PC-3 (cell line): Measurements from ENCODE around the gene FLNA. TPM values are rescaled to one million over a fixed set of nuclear protein-coding genes. Genes with fewer than 3 reads are reported as not detected.

ENCODE experiments used
- ATAC-seq: fragments of 200-7000 bp; cut with Tn5 transposase; 2 replicates; pipeline ENCODE4 v1.9.1; 2020; ENCODE audit warnings: mild to moderate bottlenecking, moderate library complexity
- BruUV-seq: library from RNA; stranded (reverse); fragments of 400-500 nt; replicated peaks from 2 replicates; lab custom pipeline; 2021; lab: Mats Ljungman, UMichigan
- CTCF ChIA-PET: fragments of 300-600 bp; sonication (Branson Sonifier 250); formaldehyde crosslinking; loops from one replicate; lab custom pipeline; 2022; ENCODE audit warnings: antibody characterized with exemption; lab: Charles Lee
- POLR2A ChIA-PET: fragments of 300-600 bp; sonication (Branson Sonifier 250); formaldehyde crosslinking; loops from one replicate; lab custom pipeline; 2022; ENCODE audit warnings: antibody characterized with exemption; ENCODE audit not compliant: unreplicated experiment; lab: Charles Lee
- DNase-seq: peaks from one replicate; pipeline ENCODE4 v3.0.0-alpha.2; 2015
- H2AFZ ChIP-seq: fragments of 300-600 bp; sonication (generic); 2 replicates; pipeline ENCODE4 v1.6.0; 2016; ENCODE audit warnings: antibody characterized with exemption, low read length
- H3F3A ChIP-seq: fragments of 300-600 bp; sonication (generic); one replicate; pipeline ENCODE4 v1.6.0; 2017; ENCODE audit warnings: antibody characterized with exemption, low read length, control low read depth, mild to moderate bottlenecking; ENCODE audit not compliant: unreplicated experiment
- H3K27ac ChIP-seq: fragments of 300-600 bp; sonication (generic); 2 replicates; pipeline ENCODE4 v1.5.1; 2016; ENCODE audit warnings: mild to moderate bottlenecking, low read length
- H3K27me3 ChIP-seq: fragments of 300-600 bp; sonication (generic); 2 replicates; pipeline ENCODE4 v1.6.1; 2016; ENCODE audit warnings: low read length, mixed read lengths
- H3K36me3 ChIP-seq: fragments of 300-600 bp; sonication (generic); 2 replicates; pipeline ENCODE4 v1.6.1; 2016; ENCODE audit warnings: low read depth, mixed run types, low read length, mixed read lengths
- H3K4me1 ChIP-seq: fragments of 300-600 bp; sonication (generic); 2 replicates; pipeline ENCODE4 v1.5.1; 2016; ENCODE audit warnings: low read length; ENCODE audit not compliant: insufficient read depth
- H3K4me2 ChIP-seq: fragments of 300-600 bp; sonication (generic); 2 replicates; pipeline ENCODE4 v1.6.0; 2016; ENCODE audit warnings: low read length
- H3K4me3 ChIP-seq: fragments of 300-600 bp; sonication (generic); 2 replicates; pipeline ENCODE4 v1.5.1; 2016; ENCODE audit warnings: mild to moderate bottlenecking, low read length, mixed read lengths
- H3K79me2 ChIP-seq: fragments of 300-600 bp; sonication (generic); 2 replicates; pipeline ENCODE4 v1.6.1; 2017; ENCODE audit warnings: low read length, mixed read lengths
- H3K9ac ChIP-seq: fragments of 300-600 bp; sonication (generic); 2 replicates; pipeline ENCODE4 v1.6.0; 2016; ENCODE audit warnings: mild to moderate bottlenecking, low read length
- H3K9me2 ChIP-seq: fragments of 300-600 bp; sonication (generic); replicated peaks from 2 replicates; pipeline ENCODE4 v1.6.1; 2016; ENCODE audit warnings: mixed run types, low read length, mixed read lengths
- H3K9me3 ChIP-seq: fragments of 300-600 bp; sonication (generic); 2 replicates; pipeline ENCODE4 v1.6.1; 2016; ENCODE audit warnings: low read length, mixed read lengths
- H4K20me1 ChIP-seq: fragments of 300-600 bp; sonication (generic); 2 replicates; pipeline ENCODE4 v1.6.1; 2016; ENCODE audit warnings: low read length, mixed read lengths
- CTCF ChIP-seq: fragments of 300-600 bp; sonication (generic); conservative IDR thresholded peaks from 2 replicates; pipeline ENCODE4 v1.5.1; 2017; ENCODE audit warnings: antibody characterized with exemption, low read depth, mild to moderate bottlenecking, low read length
- EZH2 ChIP-seq: fragments of 300-600 bp; sonication (generic); IDR thresholded peaks from one replicate; pipeline ENCODE4 v1.6.1; 2017; ENCODE audit warnings: antibody characterized with exemption, mild to moderate bottlenecking, low read length; ENCODE audit not compliant: unreplicated experiment
- EZH2phosphoT487 ChIP-seq: fragments of 300-600 bp; sonication (generic); IDR thresholded peaks from 2 replicates; pipeline ENCODE4 v1.6.1; 2018; ENCODE audit warnings: mild to moderate bottlenecking, antibody characterized with exemption, low read length, borderline replicate concordance
- intact Hi-C: fragments of 100-400 bp; cut with micrococcal nuclease; formaldehyde crosslinking; loops from 2 replicates; pipeline ENCODE4 v1.9.0; 2023
- total RNA-seq: library from RNA; depleted of rRNA; stranded (reverse); fragments of >200 nt; gene quantifications from 2 replicates; pipeline ENCODE4 v1.2.3, GENCODE V29; 2014

The FLNA gene
- total RNA-seq, 1 experiment from 2014 or later: 2,058 TPM

- Histone ChIP-seq H3K4me2 (peak overlapping the region; percentile 92), H3K9me2 (no peaks in the 10 kb centered on the region), H3K4me1 (peaks cover 24% of the 10 kb centered on the region), H3K9me3 (no peaks in the 10 kb centered on the region), H3K27me3 (no peaks in the 10 kb centered on the region), H4K20me1 (peaks cover 5% of the 10 kb centered on the region; the same call in 1 of the 2 replicates), H3K9ac (peak overlapping the region; percentile 86), H3K36me3 (no peaks in the 10 kb centered on the region; the same call in 1 of the 2 replicates), H3F3A (no peaks in the 10 kb centered on the region), H3K4me3 (peak overlapping the region; percentile 65), H3K79me2 (peaks cover 45% of the 10 kb centered on the region), H3K27ac (peak overlapping the region; percentile 82), H2AFZ (peak overlapping the region; percentile 74)
- CTCF ChIA-PET: no interaction called here
- TSS peak; percentile 29 for BruUV-seq
- POLR2A ChIA-PET: interaction anchor here (0.5 to 0.6 kb wide), 2 partner anchors 9 to 74 kb away, joined by 3 to 8 read pairs; no protein-coding TSS in a partner anchor
- TF ChIP-seq CTCF (no peak), EZH2phosphoT487 (no peak; the same call in 1 of the 2 replicates), EZH2 (no peak)
- intact Hi-C loops: loop anchor here (10.0 kb wide), 1 partner anchor 403 kb away; the partner anchor contains the start of genes HCFC1 and TMEM187
- DNase-seq (peak; percentile 45), ATAC-seq (no peak; the same call in 1 of the 2 replicates)
Observed at GRCh38 chrX:154378059-154378798, 3.8 kb upstream of the FLNA start.

DNA sequence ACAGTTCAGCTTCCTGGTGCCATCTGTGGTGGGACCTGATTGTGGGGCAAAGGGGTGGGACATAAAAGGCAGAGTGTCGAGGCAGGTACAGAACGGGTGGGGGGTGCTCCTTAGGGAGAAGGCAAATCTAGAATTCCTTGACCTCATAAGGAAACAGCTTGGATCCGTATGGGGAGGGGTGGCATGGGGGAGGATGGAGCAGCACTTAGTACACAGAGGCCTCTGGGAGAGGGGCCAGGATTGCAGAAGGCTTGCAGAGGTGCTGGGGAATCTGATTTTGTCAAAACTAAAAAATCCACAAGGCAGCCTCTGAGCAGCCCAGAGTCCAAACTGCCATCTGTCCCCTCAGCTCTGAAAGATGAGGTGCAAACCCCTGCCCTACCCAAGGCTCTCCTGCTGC lies 2.3 kb upstream of the FLNA start:
- Histone ChIP-seq H3K27ac (no peak overlapping the region), H3K79me2 (peaks cover 59% of the 10 kb centered on the region), H3K4me3 (no peak overlapping the region), H3K4me1 (peaks cover 35% of the 10 kb centered on the region), H3K9ac (no peak overlapping the region), H3K4me2 (no peak overlapping the region), H3K9me3 (no peaks in the 10 kb centered on the region), H3K9me2 (no peaks in the 10 kb centered on the region), H3F3A (no peaks in the 10 kb centered on the region), H3K36me3 (no peaks in the 10 kb centered on the region; the same call in 1 of the 2 replicates), H2AFZ (no peak overlapping the region), H3K27me3 (no peaks in the 10 kb centered on the region), H4K20me1 (peaks cover 5% of the 10 kb centered on the region; the same call in 1 of the 2 replicates)
- no TSS peak for BruUV-seq
- ChIA-PET CTCF (no interaction called here), POLR2A (no interaction called here)
- intact Hi-C loops: loop anchor here (10.0 kb wide), 1 partner anchor 402 kb away; the partner anchor contains the start of genes HCFC1 and TMEM187
- ATAC-seq (no peak), DNase-seq (no peak)
- TF ChIP-seq EZH2phosphoT487 (no peak), EZH2 (no peak), CTCF (no peak)

GRCh38 chrX:154375156-154375504 lies 696 bp upstream of the FLNA start:
- Histone ChIP-seq H3K27me3 (no peaks in the 10 kb centered on the region), H4K20me1 (no peaks in the 10 kb centered on the region; the same call in 1 of the 2 replicates), H3K27ac (no peak overlapping the region), H3K9ac (peak overlapping the region; percentile 3; the same call in 1 of the 2 replicates), H2AFZ (peak overlapping the region; percentile 74; the same call in 1 of the 2 replicates), H3K4me3 (peak overlapping the region; percentile 64), H3K36me3 (no peaks in the 10 kb centered on the region), H3K9me2 (no peaks in the 10 kb centered on the region), H3K9me3 (no peaks in the 10 kb centered on the region), H3F3A (no peaks in the 10 kb centered on the region), H3K4me2 (peak overlapping the region; percentile 85), H3K4me1 (peaks cover 27% of the 10 kb centered on the region), H3K79me2 (peaks cover 63% of the 10 kb centered on the region)
- no peak for DNase-seq
- ATAC-seq: no peak
- BruUV-seq: no TSS peak
- ChIA-PET POLR2A (no interaction called here), CTCF (interaction anchor here (0.5 kb wide), 1 partner anchor 35 kb away, joined by 5 read pairs; no protein-coding TSS in a partner anchor)
- TF ChIP-seq EZH2 (no peak), EZH2phosphoT487 (no peak), CTCF (no peak)
- intact Hi-C loops: loop anchor here (10.0 kb wide), 1 partner anchor 400 kb away; the partner anchor contains the start of genes HCFC1 and TMEM187
